CD4-positive, alpha-beta memory T cell (primary cell): ENCODE data around the gene ATIC. TPM values are rescaled to one million over a fixed set of nuclear protein-coding genes. Genes with fewer than 3 reads are reported as not detected.

Experiments used
- CTCF ChIA-PET: fragments of 350-600 bp; sonication (Branson Sonifier 250); formaldehyde crosslinking; loops from one replicate; lab custom pipeline; 2021; ENCODE audit warnings: inconsistent platforms; ENCODE audit not compliant: partially characterized antibody; lab: Charles Lee
- POLR2A ChIA-PET: fragments of 350-600 bp; sonication (Branson Sonifier 250); formaldehyde crosslinking; loops from one replicate; lab custom pipeline; 2021; ENCODE audit not compliant: partially characterized antibody; lab: Charles Lee
- DNase-seq, 5 donors: peaks; one replicate each; pipeline versions ENCODE4 v3.0.0 to v3.0.0-alpha.2; 2020 to 2022; ENCODE audit warnings: mixed read lengths in 1 of 5
- H3K27ac ChIP-seq: one replicate; pipeline ENCODE4 v1.7.0; 2013; ENCODE audit warnings: low read depth, low read length
- H3K27me3 ChIP-seq: 2 replicates; pipeline ENCODE4 v1.7.0; 2013; ENCODE audit warnings: mild to moderate bottlenecking, low read length, moderate library complexity; ENCODE audit not compliant: insufficient read depth
- H3K36me3 ChIP-seq: 2 replicates; pipeline ENCODE4 v1.7.0; 2013; ENCODE audit warnings: mild to moderate bottlenecking, low read length, moderate library complexity; ENCODE audit not compliant: insufficient read depth
- H3K4me1 ChIP-seq: 2 replicates; pipeline ENCODE4 v1.7.0; 2013; ENCODE audit warnings: mild to moderate bottlenecking, low read length, moderate library complexity; ENCODE audit not compliant: insufficient read depth
- H3K4me3 ChIP-seq, 2 donors: one replicate each; pipeline ENCODE4 v1.7.0; 2013; ENCODE audit warnings: low read length in 2 of 2, mild to moderate bottlenecking in 1 of 2
- H3K9me3 ChIP-seq, 2 donors: one replicate each; pipeline ENCODE4 v1.7.0; 2013; ENCODE audit warnings: low read length in 2 of 2, control low read depth in 1 of 2; ENCODE audit not compliant: control insufficient read depth in 1 of 2
- H3K27ac Mint-ChIP-seq, 7 donors: one replicate each; pipeline ENCODE4 v1.8.0; 2020 to 2021; ENCODE audit warnings: mixed read lengths in 7 of 7, mild to moderate bottlenecking in 6 of 7, inconsistent platforms in 3 of 7, moderate library complexity in 3 of 7
- H3K27me3 Mint-ChIP-seq, 2 donors: one replicate each; pipeline ENCODE4 v1.8.0; 2020 to 2021; ENCODE audit warnings: mixed read lengths in 2 of 2
- H3K36me3 Mint-ChIP-seq, 2 donors: one replicate each; pipeline ENCODE4 v1.8.0; 2020 to 2021; ENCODE audit warnings: mixed read lengths in 2 of 2, inconsistent platforms in 1 of 2, mild to moderate bottlenecking in 1 of 2
- H3K4me1 Mint-ChIP-seq, 4 donors: one replicate each; pipeline ENCODE4 v1.8.0; 2020 to 2021; ENCODE audit warnings: mixed read lengths in 4 of 4, mild to moderate bottlenecking in 1 of 4
- H3K4me3 Mint-ChIP-seq, 8 donors: one replicate each; pipeline ENCODE4 v1.8.0; 2020 to 2021; ENCODE audit warnings: mixed read lengths in 8 of 8, mild to moderate bottlenecking in 7 of 8, moderate library complexity in 6 of 8, inconsistent platforms in 3 of 8
- H3K9me3 Mint-ChIP-seq, 8 donors: one replicate each; pipeline ENCODE4 v1.8.0; 2020 to 2021; ENCODE audit warnings: mixed read lengths in 8 of 8, mild to moderate bottlenecking in 5 of 8, inconsistent platforms in 3 of 8, moderate library complexity in 1 of 8
- intact Hi-C: fragments of 100-400 bp; cut with micrococcal nuclease; formaldehyde crosslinking; loops from one replicate; pipeline ENCODE4 v1.15.1; 2023
- polyA plus RNA-seq, 2 donors: library from polyadenylated mRNA; unstranded; fragments of 300-500 nt; fragmentation: Illumina TruSeq; gene quantifications; one replicate each; pipeline ENCODE4 v1.2.3, GENCODE V29; 2021
- total RNA-seq, 2 experiments: library from RNA; stranded (reverse); gene quantifications; one replicate each; pipeline ENCODE4 v1.2.3, GENCODE V29; 2021

The ATIC gene
- total and polyA plus RNA-seq, 4 experiments from 2014 or later: 85.1 to 187 (median 125) TPM

- CTCF ChIA-PET: no interaction called here
- Mint-ChIP-seq H3K27me3 (peaks cover 0 to 6% of the 10 kb centered on the region in 2 donors), H3K9me3 (peaks cover 0 to 2% (median 0%) of the 10 kb centered on the region in 8 donors), H3K4me3 (no peak overlapping the region), H3K4me1 (no peaks in the 10 kb centered on the region), H3K36me3 (no peaks in the 10 kb centered on the region), H3K27ac (no peak overlapping the region)
- no peaks in the 10 kb centered on the region for H3K36me3 ChIP-seq
- H3K27me3 ChIP-seq: no peaks in the 10 kb centered on the region
- POLR2A ChIA-PET: no interaction called here
- intact Hi-C loops: no loop called here
- H3K27ac ChIP-seq: no peak overlapping the region
- H3K4me3 ChIP-seq: no peak overlapping the region
- no peaks in the 10 kb centered on the region for H3K4me1 ChIP-seq
- H3K9me3 ChIP-seq: no peaks in the 10 kb centered on the region
- no peak for DNase-seq
Observed at GRCh38 chr2:215390550-215390913, 78.7 kb downstream of the ATIC start.

- H3K4me1 ChIP-seq: no peaks in the 10 kb centered on the region
- Mint-ChIP-seq H3K9me3 (peaks cover 0 to 2% (median 0%) of the 10 kb centered on the region in 8 donors), H3K4me3 (no peak overlapping the region), H3K36me3 (no peaks in the 10 kb centered on the region), H3K27me3 (peaks cover 0 to 6% of the 10 kb centered on the region in 2 donors), H3K27ac (no peak overlapping the region), H3K4me1 (no peaks in the 10 kb centered on the region)
- no peak overlapping the region for H3K4me3 ChIP-seq
- H3K9me3 ChIP-seq: no peaks in the 10 kb centered on the region
- intact Hi-C loops: no loop called here
- DNase-seq: no peak
- POLR2A ChIA-PET: no interaction called here
- CTCF ChIA-PET: no interaction called here
- H3K27ac ChIP-seq: no peak overlapping the region
- no peaks in the 10 kb centered on the region for H3K27me3 ChIP-seq
- H3K36me3 ChIP-seq: no peaks in the 10 kb centered on the region
Observed at GRCh38 chr2:215391531-215391930, 79.7 kb downstream of the ATIC start.

GRCh38 chr2:215392164-215392563 is 80.3 kb downstream of the ATIC start:
- H3K27ac Mint-ChIP-seq: no peak overlapping the region
- ChIA-PET CTCF (no interaction called here), POLR2A (no interaction called here)
- no peak overlapping the region for H3K27ac ChIP-seq
- no peaks in the 10 kb centered on the region for H3K4me1 Mint-ChIP-seq
- no peak overlapping the region for H3K4me3 Mint-ChIP-seq
- H3K4me3 ChIP-seq: no peak overlapping the region
- H3K9me3 ChIP-seq: no peaks in the 10 kb centered on the region
- no peaks in the 10 kb centered on the region for H3K36me3 ChIP-seq
- no peaks in the 10 kb centered on the region for H3K36me3 Mint-ChIP-seq
- H3K27me3 ChIP-seq: no peaks in the 10 kb centered on the region
- no peaks in the 10 kb centered on the region for H3K4me1 ChIP-seq
- no peak for DNase-seq
- intact Hi-C loops: no loop called here
- peaks cover 0 to 6% of the 10 kb centered on the region in 2 donors for H3K27me3 Mint-ChIP-seq
- peaks cover 0 to 2% (median 0%) of the 10 kb centered on the region in 8 donors for H3K9me3 Mint-ChIP-seq

GRCh38 chr2:215392687-215393270 is 80.9 kb downstream of the ATIC start:
- H3K9me3 ChIP-seq: no peaks in the 10 kb centered on the region
- no peak overlapping the region for H3K4me3 ChIP-seq
- ChIA-PET CTCF (interaction anchor here (0.9 kb wide), 1 partner anchor 382 kb away, joined by 3 read pairs; no protein-coding TSS in a partner anchor), POLR2A (no interaction called here)
- H3K36me3 ChIP-seq: no peaks in the 10 kb centered on the region
- intact Hi-C loops: no loop called here
- Mint-ChIP-seq H3K27ac (no peak overlapping the region), H3K4me3 (no peak overlapping the region), H3K27me3 (peaks cover 0 to 6% of the 10 kb centered on the region in 2 donors), H3K9me3 (peaks cover 0 to 2% (median 0%) of the 10 kb centered on the region in 8 donors), H3K4me1 (no peaks in the 10 kb centered on the region), H3K36me3 (no peaks in the 10 kb centered on the region)
- no peaks in the 10 kb centered on the region for H3K27me3 ChIP-seq
- no peak for DNase-seq
- H3K27ac ChIP-seq: no peak overlapping the region
- H3K4me1 ChIP-seq: no peaks in the 10 kb centered on the region

- H3K36me3 Mint-ChIP-seq: no peaks in the 10 kb centered on the region
- POLR2A ChIA-PET: no interaction called here
- peaks cover 0 to 9% of the 10 kb centered on the region in 2 donors for H3K27me3 Mint-ChIP-seq
- no peaks in the 10 kb centered on the region for H3K4me1 Mint-ChIP-seq
- intact Hi-C loops: no loop called here
- H3K4me3 Mint-ChIP-seq: no peak overlapping the region
- H3K36me3 ChIP-seq: no peaks in the 10 kb centered on the region
- no peaks in the 10 kb centered on the region for H3K27me3 ChIP-seq
- peaks cover 0 to 2% (median 0%) of the 10 kb centered on the region in 8 donors for H3K9me3 Mint-ChIP-seq
- no peak overlapping the region for H3K4me3 ChIP-seq
- H3K27ac ChIP-seq: no peak overlapping the region
- DNase-seq: no peak
- no peak overlapping the region for H3K27ac Mint-ChIP-seq
- no peaks in the 10 kb centered on the region for H3K9me3 ChIP-seq
- H3K4me1 ChIP-seq: no peaks in the 10 kb centered on the region
- CTCF ChIA-PET: no interaction called here
Observed at GRCh38 chr2:215394102-215394805, 82.4 kb downstream of the ATIC start.

- H3K4me1 ChIP-seq: no peaks in the 10 kb centered on the region
- intact Hi-C loops: no loop called here
- H3K36me3 ChIP-seq: no peaks in the 10 kb centered on the region
- Mint-ChIP-seq H3K36me3 (no peaks in the 10 kb centered on the region), H3K4me1 (no peaks in the 10 kb centered on the region), H3K9me3 (peaks cover 0 to 2% (median 0%) of the 10 kb centered on the region in 8 donors), H3K27ac (no peak overlapping the region), H3K4me3 (no peak overlapping the region), H3K27me3 (peaks cover 0 to 9% of the 10 kb centered on the region in 2 donors)
- no peaks in the 10 kb centered on the region for H3K9me3 ChIP-seq
- no peak overlapping the region for H3K4me3 ChIP-seq
- POLR2A ChIA-PET: no interaction called here
- DNase-seq: no peak
- H3K27me3 ChIP-seq: no peaks in the 10 kb centered on the region
- CTCF ChIA-PET: no interaction called here
- H3K27ac ChIP-seq: no peak overlapping the region
Observed at GRCh38 chr2:215395687-215396460, 84.0 kb downstream of the ATIC start.

GRCh38 chr2:215396595-215397313 is 84.9 kb downstream of the ATIC start:
- Histone ChIP-seq H3K4me1 (no peaks in the 10 kb centered on the region), H3K9me3 (no peaks in the 10 kb centered on the region), H3K4me3 (no peak overlapping the region), H3K27ac (no peak overlapping the region), H3K36me3 (no peaks in the 10 kb centered on the region), H3K27me3 (no peaks in the 10 kb centered on the region)
- no peak for DNase-seq
- no peaks in the 10 kb centered on the region for H3K9me3 Mint-ChIP-seq
- H3K27ac Mint-ChIP-seq: no peak overlapping the region
- no peaks in the 10 kb centered on the region for H3K36me3 Mint-ChIP-seq
- ChIA-PET POLR2A (no interaction called here), CTCF (no interaction called here)
- H3K4me3 Mint-ChIP-seq: no peak overlapping the region
- peaks cover 0 to 9% of the 10 kb centered on the region in 2 donors for H3K27me3 Mint-ChIP-seq
- H3K4me1 Mint-ChIP-seq: no peaks in the 10 kb centered on the region
- intact Hi-C loops: no loop called here
